HCT116 (cell line): ENCODE measurements around the gene SMIM41. TPM values are rescaled to one million over a fixed set of nuclear protein-coding genes. Genes with fewer than 3 reads are reported as not detected.

ENCODE experiments used
- ATAC-seq: fragments of 200-7000 bp; cut with Tn5 transposase; 2 replicates; pipeline ENCODE4 v1.9.1; 2020; ENCODE audit warnings: mild to moderate bottlenecking, moderate library complexity
- BruUV-seq: library from RNA; stranded (reverse); fragments of 400-500 nt; replicated peaks from 2 replicates; lab custom pipeline; 2021; lab: Mats Ljungman, UMichigan
- CTCF ChIA-PET: fragments of 300-600 bp; sonication (Branson Sonifier 250); formaldehyde crosslinking; loops from one replicate; lab custom pipeline; 2021; ENCODE audit warnings: antibody characterized with exemption; lab: Charles Lee
- POLR2A ChIA-PET: fragments of 300-600, 350-600 bp; sonication (Branson Sonifier 250); formaldehyde crosslinking; loops from one replicate; lab custom pipeline; 2021; ENCODE audit warnings: antibody characterized with exemption; lab: Charles Lee
- RAD21 ChIA-PET, 2 experiments: fragments of 300-600 bp; sonication (Branson Sonifier 250); formaldehyde crosslinking; loops; one replicate each; lab custom pipeline; 2023; ENCODE audit warnings: low total read pairs in 2 of 2; ENCODE audit not compliant: uncharacterized antibody in 2 of 2, unreplicated experiment in 2 of 2, low non-redundant PET in 1 of 2; lab: Charles Lee
- DNase-seq: peaks from one replicate; pipeline ENCODE4 v3.0.0-alpha.2; 2010; ENCODE audit warnings: low read depth, low spot score
- H2AFZ ChIP-seq: fragments of 200-600 bp; shearing (Covaris generic), sonication (generic); 2 replicates; pipeline ENCODE4 v1.6.1; 2017; ENCODE audit warnings: low read depth, mixed run types, mixed read lengths, antibody characterized with exemption, low read length; ENCODE audit not compliant: poor library complexity, severe bottlenecking
- H3K27ac ChIP-seq: 2 replicates; pipeline ENCODE4 v1.5.1; 2012; ENCODE audit warnings: low read depth, low read length
- H3K27me3 ChIP-seq: fragments of 200-600 bp; sonication (generic); 2 replicates; pipeline ENCODE4 v1.6.1; 2016; ENCODE audit warnings: mixed run types, low read length, mixed read lengths; ENCODE audit not compliant: insufficient read depth
- H3K36me3 ChIP-seq, 2 experiments: fragments of 200-500 bp in 1 of 2; fragments of 200-600 bp in 1 of 2; sonication (Bioruptor generic) in 1 of 2; sonication (generic) in 1 of 2; 2 replicates each; pipeline versions ENCODE4 v1.5.1 to v1.6.1; 2014 to 2016; ENCODE audit warnings: low read length in 2 of 2, inconsistent platforms in 1 of 2, mixed read lengths in 1 of 2, mixed run types in 1 of 2; ENCODE audit not compliant: insufficient read depth in 2 of 2, control insufficient read depth in 1 of 2
- H3K4me1 ChIP-seq, 2 experiments: fragments of 200-600 bp in 1 of 2; sonication (generic) in 1 of 2; 2 replicates each; pipeline versions ENCODE4 v1.5.1 to v1.6.1; 2012 to 2017; ENCODE audit warnings: low read length in 2 of 2, inconsistent platforms in 1 of 2, mild to moderate bottlenecking in 1 of 2, mixed read lengths in 1 of 2, mixed run types in 1 of 2, moderate library complexity in 1 of 2; ENCODE audit not compliant: insufficient read depth in 2 of 2, control insufficient read depth in 1 of 2
- H3K4me2 ChIP-seq: fragments of 200-600 bp; sonication (generic); 2 replicates; pipeline ENCODE4 v1.6.1; 2017; ENCODE audit warnings: mixed run types, low read length, mixed read lengths
- H3K4me3 ChIP-seq, 2 experiments: fragments of 200-600 bp in 1 of 2; sonication (generic) in 1 of 2; replicated peaks in 1 of 2; 2 replicates each; pipeline ENCODE4 v1.5.1; 2011 to 2016; ENCODE audit warnings: low read length in 2 of 2, control low read depth in 1 of 2, low read depth in 1 of 2, mild to moderate bottlenecking in 1 of 2, mixed read lengths in 1 of 2, mixed run types in 1 of 2
- H3K79me2 ChIP-seq: fragments of 200-600 bp; sonication (generic); 2 replicates; pipeline ENCODE4 v1.6.1; 2017; ENCODE audit warnings: mild to moderate bottlenecking, mixed run types, low read length, moderate library complexity, mixed read lengths; ENCODE audit not compliant: insufficient read depth
- H3K9ac ChIP-seq: fragments of 200-600 bp; sonication (generic); 2 replicates; pipeline ENCODE4 v1.6.1; 2016; ENCODE audit warnings: low read length, mixed read lengths
- H3K9me2 ChIP-seq: fragments of 200-600 bp; sonication (generic), shearing (Covaris generic); 2 replicates; pipeline ENCODE4 v1.6.1; 2017; ENCODE audit warnings: mixed run types, mild to moderate bottlenecking, moderate library complexity; ENCODE audit not compliant: insufficient read depth
- H3K9me3 ChIP-seq, 2 experiments: fragments of 200-500 bp in 1 of 2; fragments of 200-600 bp in 1 of 2; sonication (Bioruptor generic) in 1 of 2; sonication (generic) in 1 of 2; 2 replicates each; pipeline ENCODE4 v1.6.1; 2014 to 2017; ENCODE audit warnings: low read length in 2 of 2, mixed read lengths in 2 of 2, inconsistent platforms in 1 of 2, low read depth in 1 of 2, mild to moderate bottlenecking in 1 of 2, mixed run types in 1 of 2, moderate library complexity in 1 of 2; ENCODE audit not compliant: control insufficient read depth in 1 of 2, insufficient read depth in 1 of 2
- H4K20me1 ChIP-seq: fragments of 200-600 bp; sonication (generic), shearing (Covaris generic); 2 replicates; pipeline ENCODE4 v1.6.1; 2017; ENCODE audit warnings: mixed run types, mild to moderate bottlenecking, moderate library complexity; ENCODE audit not compliant: insufficient read depth
- ATF3 ChIP-seq: IDR thresholded peaks from 2 replicates; pipeline ENCODE4 v1.6.1; 2012
- CBX3 ChIP-seq: IDR thresholded peaks from 2 replicates; pipeline ENCODE4 v1.6.1; 2012; ENCODE audit warnings: low read depth
- CTCF ChIP-seq, 3 experiments: fragments of 200-600 bp in 1 of 3; sonication (generic) in 1 of 3; IDR thresholded peaks in 2 of 3; conservative IDR thresholded peaks in 1 of 3; 2 replicates each; pipeline ENCODE4 v1.5.1; 2012 to 2017; ENCODE audit warnings: low read depth in 2 of 3, low read length in 2 of 3, antibody characterized with exemption in 1 of 3, borderline replicate concordance in 1 of 3, control low read depth in 1 of 3, mild to moderate bottlenecking in 1 of 3, mixed read lengths in 1 of 3, mixed run types in 1 of 3, moderate library complexity in 1 of 3; ENCODE audit not compliant: insufficient read depth in 1 of 3
- JUND ChIP-seq: IDR thresholded peaks from 2 replicates; pipeline ENCODE4 v1.6.1; 2012
- RAD21 ChIP-seq: IDR thresholded peaks from 2 replicates; pipeline ENCODE4 v1.6.1; 2012; ENCODE audit warnings: low read depth, mild to moderate bottlenecking
- REST ChIP-seq: IDR thresholded peaks from 2 replicates; pipeline ENCODE4 v1.6.1; 2012; ENCODE audit warnings: low read depth
- TCF7L2 ChIP-seq: IDR thresholded peaks from 2 replicates; pipeline ENCODE4 v1.7.0; 2011; ENCODE audit warnings: borderline replicate concordance, inconsistent platforms; ENCODE audit not compliant: insufficient read depth, insufficient read length; ENCODE audit errors: extremely low read depth
- YY1 ChIP-seq: IDR thresholded peaks from 2 replicates; pipeline ENCODE4 v1.6.1; 2011; ENCODE audit warnings: low read length, low read depth, moderate library complexity, mild to moderate bottlenecking; ENCODE audit not compliant: insufficient replicate concordance; ENCODE audit errors: extremely low read depth
- ZBTB33 ChIP-seq: IDR thresholded peaks from 2 replicates; pipeline ENCODE4 v1.6.1; 2011; ENCODE audit warnings: mild to moderate bottlenecking, low read length, moderate library complexity; ENCODE audit not compliant: insufficient replicate concordance; ENCODE audit errors: extremely low read depth
- intact Hi-C: fragments of 100-400 bp; cut with micrococcal nuclease; formaldehyde crosslinking; loops from 2 replicates; pipeline ENCODE4 v1.10.0; 2022
- total RNA-seq: library from RNA; stranded (reverse); gene quantifications from one replicate; pipeline ENCODE4 v1.2.1, GENCODE V29; 2021; ENCODE audit not compliant: unreplicated experiment

The SMIM41 gene
- total RNA-seq, 1 experiment from 2014 or later, result not detected

- H3K9ac ChIP-seq, result no peak overlapping the region
- H3K27me3 ChIP-seq, result no peaks in the 10 kb centered on the region
- peaks cover under 1 to 23% of the 10 kb centered on the region in 2 experiments for H3K4me1 ChIP-seq
- ChIA-PET RAD21 (no interaction called here), CTCF (no interaction called here), POLR2A (no interaction called here)
- intact Hi-C loops, result no loop called here
- H4K20me1 ChIP-seq, result no peaks in the 10 kb centered on the region
- DNase-seq (no peak), ATAC-seq (no peak)
- no TSS peak for BruUV-seq
- H3K4me3 ChIP-seq, result no peak overlapping the region
- no peak overlapping the region for H2AFZ ChIP-seq
- no peak overlapping the region for H3K4me2 ChIP-seq
- no peaks in the 10 kb centered on the region for H3K9me2 ChIP-seq
- peaks cover 26% of the 10 kb centered on the region for H3K79me2 ChIP-seq
- TF ChIP-seq ATF3 (no peak), TCF7L2 (no peak), REST (no peak), ZBTB33 (no peak), YY1 (no peak), RAD21 (no peak), JUND (no peak), CTCF (IDR thresholded peaks at IDR 0.05 in 2 of 3, conservative IDR thresholded peaks at IDR 0.05 in 1 of 3; ENCODE audit: borderline replicate concordance in 1 of 3, insufficient read depth in 1 of 3, low read depth in 2 of 3, low read length in 2 of 3) (0 out of 6 replicates have a peak, but pooled peaks of 1 of the 3 experiments have one; percentile 11), CBX3 (no peak)
- TF ChIP-seq, all 23 proteins: peak for 1
- Histone ChIP-seq H3K9me3 (no peaks in the 10 kb centered on the region), H3K27ac (no peak overlapping the region), H3K36me3 (no peaks in the 10 kb centered on the region)
Measured at GRCh38 chr12:52041695-52042123, 37.8 kb upstream of the SMIM41 start.
